ENCODE measurements around the gene MCC.

GRCh38 chr5:113122053-113122452, 366.2 kb downstream of the MCC start:
- no peak for TF ChIP-seq CTCF (IDR thresholded peaks at IDR 0.05)
- no peak for TF ChIP-seq POLR2A (IDR thresholded peaks at IDR 0.05)
